ENCODE results near the gene PPP1R3A.

Gene PPP1R3A

GRCh38 chr7:113873554-113874151, 45.2 kb downstream of the PPP1R3A start:
- H3K4me3 ChIP-seq (ENCODE audit: low read depth, low read length) = no peak overlapping the region
- TF ChIP-seq CTCF (IDR thresholded peaks at IDR 0.05; ENCODE audit: low read depth, low read length, missing control alignments) = no peak
- in situ Hi-C loops (cut with HindIII; ENCODE audit: low sequenced_read_pairs) = no loop called here
- no peak for DNase-seq (ENCODE audit: low read depth)

GRCh38 chr7:113872981-113873380, 45.8 kb downstream of the PPP1R3A start:
- no peak for DNase-seq (ENCODE audit: low read depth)
- no peak overlapping the region for H3K4me3 ChIP-seq (ENCODE audit: low read depth, low read length)
- in situ Hi-C loops (cut with HindIII; ENCODE audit: low sequenced_read_pairs) = no loop called here
- TF ChIP-seq CTCF (IDR thresholded peaks at IDR 0.05; ENCODE audit: low read depth, low read length, missing control alignments) = no peak

GRCh38 chr7:113867325-113867724, 51.5 kb downstream of the PPP1R3A start:
- no peak for DNase-seq (ENCODE audit: low read depth)
- in situ Hi-C loops (cut with HindIII; ENCODE audit: low sequenced_read_pairs) = no loop called here
- H3K4me3 ChIP-seq (ENCODE audit: low read depth, low read length) = no peak overlapping the region
- TF ChIP-seq CTCF (IDR thresholded peaks at IDR 0.05; ENCODE audit: low read depth, low read length, missing control alignments) = no peak

- TF ChIP-seq CTCF (IDR thresholded peaks at IDR 0.05; ENCODE audit: low read depth, low read length, missing control alignments) = no peak
- in situ Hi-C loops (cut with HindIII; ENCODE audit: low sequenced_read_pairs) = no loop called here
- DNase-seq (ENCODE audit: low read depth) = no peak
- H3K4me3 ChIP-seq (ENCODE audit: low read depth, low read length) = no peak overlapping the region
Observed at GRCh38 chr7:113856010-113856409, 62.8 kb downstream of the PPP1R3A start.

- DNase-seq (ENCODE audit: low read depth) = no peak
- TF ChIP-seq CTCF (IDR thresholded peaks at IDR 0.05; ENCODE audit: low read depth, low read length, missing control alignments) = no peak
- no peak overlapping the region for H3K4me3 ChIP-seq (ENCODE audit: low read depth, low read length)
- in situ Hi-C loops (cut with HindIII; ENCODE audit: low sequenced_read_pairs) = no loop called here
Observed at GRCh38 chr7:113840954-113841353, 77.9 kb downstream of the PPP1R3A start.

- no peak for TF ChIP-seq CTCF (IDR thresholded peaks at IDR 0.05; ENCODE audit: low read depth, low read length, missing control alignments)
- in situ Hi-C loops (cut with HindIII; ENCODE audit: low sequenced_read_pairs) = no loop called here
- H3K4me3 ChIP-seq (ENCODE audit: low read depth, low read length) = no peak overlapping the region
- no peak for DNase-seq (ENCODE audit: low read depth)
Observed at GRCh38 chr7:113835367-113835766, 83.4 kb downstream of the PPP1R3A start.
